Endodermal cell (in vitro differentiated cells): ENCODE measurements around the gene KRTAP10-6. TPM values are rescaled to one million over a fixed set of nuclear protein-coding genes. Genes with fewer than 3 reads are reported as not detected.
"Not testable (repeated sequence)": the region's sequence is repeated elsewhere in the genome, so short reads cannot be mapped to it uniquely, and the experiment has no call there.

Source experiments
- DNase-seq: peaks from one replicate; pipeline ENCODE4 v3.0.0-alpha.2; 2017
- H3K27ac ChIP-seq: 2 replicates; pipeline ENCODE4 v1.5.1; 2013; ENCODE audit warnings: mild to moderate bottlenecking, low read depth, low read length, moderate library complexity
- H3K27me3 ChIP-seq: 2 replicates; pipeline ENCODE4 v1.6.1; 2013; ENCODE audit warnings: mild to moderate bottlenecking, low read length, moderate library complexity; ENCODE audit not compliant: insufficient read depth, control insufficient read depth, poor library complexity, severe bottlenecking
- H3K36me3 ChIP-seq: 2 replicates; pipeline ENCODE4 v1.7.0; 2013; ENCODE audit warnings: mild to moderate bottlenecking, low read length, moderate library complexity; ENCODE audit not compliant: control insufficient read depth, insufficient read depth
- H3K4me1 ChIP-seq: one replicate; pipeline ENCODE4 v1.7.0; 2013; ENCODE audit warnings: low read length; ENCODE audit not compliant: control insufficient read depth, insufficient read depth
- H3K4me3 ChIP-seq: 2 replicates; pipeline ENCODE4 v1.5.1; 2013; ENCODE audit warnings: mild to moderate bottlenecking, low read length, moderate library complexity
- H3K9ac ChIP-seq: 2 replicates; pipeline ENCODE4 v1.6.1; 2013; ENCODE audit warnings: mild to moderate bottlenecking, low read length, moderate library complexity; ENCODE audit not compliant: poor library complexity, severe bottlenecking; ENCODE audit errors: extremely low read depth
- H3K9me3 ChIP-seq: 2 replicates; pipeline ENCODE4 v1.6.1; 2013; ENCODE audit warnings: mild to moderate bottlenecking, low read length, moderate library complexity; ENCODE audit not compliant: control insufficient read depth
- H3K27ac Mint-ChIP-seq: 2 replicates; pipeline ENCODE4 v1.8.0; 2020; ENCODE audit warnings: mixed read lengths
- H3K27me3 Mint-ChIP-seq: 2 replicates; pipeline ENCODE4 v1.8.0; 2021; ENCODE audit warnings: mild to moderate bottlenecking, mixed read lengths; ENCODE audit not compliant: insufficient read depth
- H3K36me3 Mint-ChIP-seq: 2 replicates; pipeline ENCODE4 v1.8.0; 2020; ENCODE audit warnings: low read depth, mixed read lengths
- H3K4me1 Mint-ChIP-seq: 2 replicates; pipeline ENCODE4 v1.8.0; 2020; ENCODE audit warnings: mixed read lengths
- H3K4me3 Mint-ChIP-seq: 2 replicates; pipeline ENCODE4 v1.8.0; 2020; ENCODE audit warnings: mild to moderate bottlenecking, moderate library complexity, mixed read lengths
- H3K9me3 Mint-ChIP-seq: 2 replicates; pipeline ENCODE4 v1.8.0; 2020; ENCODE audit warnings: mild to moderate bottlenecking, mixed read lengths
- WGBS, 2 experiments: methylation state at CpG; one replicate each; pipeline versions ENCODE4 v1.1.5 to v1.1.7; 2013; ENCODE audit warnings: missing lambda C conversion rate in 2 of 2, mixed read lengths in 1 of 2; ENCODE audit not compliant: insufficient coverage in 1 of 2, insufficient read length in 1 of 2; 5-methylcytosine and 5-hydroxymethylcytosine counted together
- total RNA-seq, 2 donors: library from RNA; stranded (reverse); fragmentation: NEBNext Ultra II Directional in 1 of 2; extraction: Animal tissue kit (Norgen Biotek cat#: 25700) in 1 of 2; gene quantifications; 2 replicates in 1 of 2; 3 replicates in 1 of 2; pipeline ENCODE4 v1.2.1, GENCODE V29; 2021
- TF ChIP-seq, protein P1 (sequence below): fragments of 200-600 bp; sonication (generic); conservative IDR thresholded peaks from 2 replicates; pipeline ENCODE4 v1.5.0; 2021; ENCODE audit warnings: antibody characterized with exemption, mild to moderate bottlenecking

The KRTAP10-6 gene
- total RNA-seq, 2 donors from 2014 or later: not detected

DNA sequence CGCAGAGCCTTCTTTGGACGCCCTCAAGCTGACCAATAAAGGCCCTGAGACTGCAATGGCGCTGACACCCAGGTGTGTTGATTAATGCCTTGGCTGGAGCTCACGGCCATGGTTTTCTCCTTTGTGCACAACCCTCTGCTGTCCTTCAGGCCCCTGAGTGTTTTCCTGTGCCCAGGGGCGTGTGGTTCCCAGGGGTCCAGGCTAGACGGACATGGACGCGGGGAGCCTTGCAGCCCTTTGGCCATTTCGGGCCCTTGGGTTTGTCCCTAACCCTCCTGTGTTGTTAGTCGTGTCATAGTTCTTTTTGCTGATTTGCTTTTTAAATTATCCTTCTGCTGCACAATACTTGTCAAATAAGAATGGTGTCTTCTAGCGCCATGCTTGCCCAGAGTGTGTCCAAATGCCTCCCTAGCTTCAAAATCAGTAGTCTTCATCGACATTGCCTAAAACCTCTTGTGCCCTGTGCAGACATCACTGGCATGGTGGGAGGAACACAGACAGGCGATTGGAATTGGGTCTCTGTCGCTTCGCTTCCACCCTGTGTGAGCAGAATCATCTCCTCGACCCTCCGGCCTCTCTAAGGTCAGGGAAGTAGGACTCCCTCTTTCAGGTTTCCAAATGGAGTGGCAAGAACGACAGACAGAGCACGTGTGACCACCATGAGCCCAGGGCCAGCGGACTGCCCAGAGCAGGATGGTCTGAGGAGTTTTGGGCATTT is 16.8 kb downstream of the KRTAP10-6 start:
- peaks cover 2% of the 10 kb centered on the region for H3K4me1 Mint-ChIP-seq
- H3K9ac ChIP-seq: no peak overlapping the region
- no peak overlapping the region for H3K4me3 Mint-ChIP-seq
- peaks cover 3% of the 10 kb centered on the region for H3K36me3 Mint-ChIP-seq
- WGBS, 2 experiments: 92 to 95% methylated on average over 13 to 20 of the region's 20 CpGs
- no peaks in the 10 kb centered on the region for H3K4me1 ChIP-seq
- peaks cover 42% of the 10 kb centered on the region for H3K9me3 Mint-ChIP-seq
- peaks cover 4% of the 10 kb centered on the region for H3K27me3 Mint-ChIP-seq
- no peaks in the 10 kb centered on the region for H3K36me3 ChIP-seq
- no peaks in the 10 kb centered on the region for H3K27me3 ChIP-seq
- no peak for DNase-seq
- H3K9me3 ChIP-seq: peaks cover 24% of the 10 kb centered on the region
- no peak overlapping the region for H3K4me3 ChIP-seq
- TF ChIP-seq, protein P1, sequence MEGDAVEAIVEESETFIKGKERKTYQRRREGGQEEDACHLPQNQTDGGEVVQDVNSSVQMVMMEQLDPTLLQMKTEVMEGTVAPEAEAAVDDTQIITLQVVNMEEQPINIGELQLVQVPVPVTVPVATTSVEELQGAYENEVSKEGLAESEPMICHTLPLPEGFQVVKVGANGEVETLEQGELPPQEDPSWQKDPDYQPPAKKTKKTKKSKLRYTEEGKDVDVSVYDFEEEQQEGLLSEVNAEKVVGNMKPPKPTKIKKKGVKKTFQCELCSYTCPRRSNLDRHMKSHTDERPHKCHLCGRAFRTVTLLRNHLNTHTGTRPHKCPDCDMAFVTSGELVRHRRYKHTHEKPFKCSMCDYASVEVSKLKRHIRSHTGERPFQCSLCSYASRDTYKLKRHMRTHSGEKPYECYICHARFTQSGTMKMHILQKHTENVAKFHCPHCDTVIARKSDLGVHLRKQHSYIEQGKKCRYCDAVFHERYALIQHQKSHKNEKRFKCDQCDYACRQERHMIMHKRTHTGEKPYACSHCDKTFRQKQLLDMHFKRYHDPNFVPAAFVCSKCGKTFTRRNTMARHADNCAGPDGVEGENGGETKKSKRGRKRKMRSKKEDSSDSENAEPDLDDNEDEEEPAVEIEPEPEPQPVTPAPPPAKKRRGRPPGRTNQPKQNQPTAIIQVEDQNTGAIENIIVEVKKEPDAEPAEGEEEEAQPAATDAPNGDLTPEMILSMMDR: no peak
- H3K27ac Mint-ChIP-seq: no peak overlapping the region
- no peak overlapping the region for H3K27ac ChIP-seq

DNA sequence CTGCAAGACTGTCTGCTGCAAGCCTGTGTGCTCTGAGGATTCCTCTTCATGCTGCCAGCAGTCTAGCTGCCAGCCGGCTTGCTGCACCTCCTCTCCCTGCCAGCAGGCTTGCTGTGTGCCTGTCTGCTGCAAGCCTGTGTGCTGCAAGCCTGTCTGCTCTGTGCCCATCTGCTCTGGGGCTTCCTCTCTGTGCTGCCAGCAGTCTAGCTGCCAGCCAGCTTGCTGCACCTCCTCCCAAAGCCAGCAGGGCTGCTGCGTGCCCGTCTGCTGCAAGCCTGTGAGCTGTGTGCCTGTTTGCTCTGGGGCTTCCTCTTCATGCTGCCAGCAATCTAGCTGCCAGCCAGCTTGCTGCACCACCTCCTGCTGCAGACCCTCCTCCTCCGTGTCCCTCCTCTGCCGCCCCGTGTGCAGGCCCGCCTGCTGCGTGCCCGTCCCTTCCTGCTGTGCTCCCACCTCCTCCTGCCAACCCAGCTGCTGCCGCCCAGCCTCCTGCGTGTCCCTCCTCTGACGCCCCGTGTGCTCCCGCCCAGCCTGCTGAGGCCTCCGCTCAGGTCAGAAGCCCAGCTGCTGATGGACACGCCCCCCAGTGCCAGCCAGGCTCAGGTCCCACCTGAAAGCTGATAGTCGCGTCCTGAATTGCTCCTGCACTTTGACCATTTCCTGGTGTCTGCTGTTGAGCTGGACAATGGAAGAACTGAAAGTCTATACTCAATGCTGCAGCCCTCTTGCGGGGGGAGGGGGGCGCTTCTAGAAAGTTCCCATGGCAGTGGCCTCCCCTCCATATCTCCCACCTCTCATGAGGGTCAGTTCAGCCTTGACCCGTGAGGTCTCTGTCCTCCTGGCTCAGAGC is 17.6 kb downstream of the KRTAP10-6 start:
- Mint-ChIP-seq H3K4me1 (peaks cover 2% of the 10 kb centered on the region), H3K4me3 (no peak overlapping the region), H3K27ac (no peak overlapping the region), H3K36me3 (peaks cover 3% of the 10 kb centered on the region), H3K27me3 (peaks cover 2% of the 10 kb centered on the region), H3K9me3 (peaks cover 45% of the 10 kb centered on the region)
- Histone ChIP-seq H3K4me3 (no peak overlapping the region), H3K27me3 (no peaks in the 10 kb centered on the region), H3K36me3 (no peaks in the 10 kb centered on the region), H3K9ac (no peak overlapping the region), H3K9me3 (peaks cover 25% of the 10 kb centered on the region), H3K27ac (no peak overlapping the region), H3K4me1 (no peaks in the 10 kb centered on the region)
- DNase-seq: no peak
- WGBS, 2 experiments: 71 to 82% methylated on average over 16 to 21 of the region's 21 CpGs
- TF ChIP-seq, protein P1: no peak

DNA sequence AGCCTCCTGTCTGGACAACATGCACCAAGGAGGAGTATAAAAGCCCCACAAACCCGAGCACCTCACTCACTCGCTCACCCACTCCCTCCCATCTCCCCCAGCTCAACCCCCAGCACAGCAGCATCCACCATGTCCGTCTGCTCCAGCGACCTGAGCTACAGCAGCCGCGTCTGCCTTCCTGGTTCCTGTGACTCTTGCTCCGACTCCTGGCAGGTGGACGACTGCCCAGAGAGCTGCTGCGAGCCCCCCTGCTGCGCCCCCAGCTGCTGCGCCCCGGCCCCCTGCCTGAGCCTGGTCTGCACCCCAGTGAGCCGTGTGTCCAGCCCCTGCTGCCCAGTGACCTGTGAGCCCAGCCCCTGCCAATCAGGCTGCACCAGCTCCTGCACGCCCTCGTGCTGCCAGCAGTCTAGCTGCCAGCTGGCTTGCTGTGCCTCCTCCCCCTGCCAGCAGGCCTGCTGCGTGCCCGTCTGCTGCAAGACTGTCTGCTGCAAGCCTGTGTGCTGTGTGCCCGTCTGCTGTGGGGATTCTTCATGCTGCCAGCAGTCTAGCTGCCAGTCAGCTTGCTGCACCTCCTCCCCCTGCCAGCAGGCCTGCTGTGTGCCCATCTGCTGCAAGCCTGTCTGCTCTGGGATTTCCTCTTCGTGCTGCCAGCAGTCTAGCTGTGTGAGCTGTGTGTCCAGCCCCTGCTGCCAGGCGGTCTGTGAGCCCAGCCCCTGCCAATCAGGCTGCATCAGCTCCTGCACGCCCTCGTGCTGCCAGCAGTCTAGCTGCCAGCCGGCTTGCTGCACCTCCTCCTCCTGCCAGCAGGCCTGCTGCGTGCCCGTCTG is 18.5 kb downstream of the KRTAP10-6 start, which contains the start of gene KRTAP10-4:
Gene KRTAP10-4, plus strand, starts transcription at position 100 of the 827 bp plus-strand sequence. Its CDS starts 30 bp downstream, at position 130.
- 86 to 89% methylated on average over 3 to 21 of the region's 25 CpGs for WGBS, 2 experiments
- DNase-seq, H3K9ac ChIP-seq, H3K4me1 Mint-ChIP-seq, H3K36me3 ChIP-seq, H3K27me3 ChIP-seq, H3K36me3 Mint-ChIP-seq, H3K27ac ChIP-seq, H3K4me3 Mint-ChIP-seq, H3K4me3 ChIP-seq, H3K4me1 ChIP-seq, H3K27ac Mint-ChIP-seq, H3K27me3 Mint-ChIP-seq: not testable (repeated sequence)
- peaks cover 45% of the 10 kb centered on the region for H3K9me3 Mint-ChIP-seq
- peaks cover 25% of the 10 kb centered on the region for H3K9me3 ChIP-seq
